ENCODE data around the gene TBC1D14.
"Not testable (repeated sequence)": the region's sequence is repeated elsewhere in the genome, so short reads cannot be mapped to it uniquely, and the experiment has no call there.

TBC1D14 gene

GRCh38 chr4:7073059-7073458 lies 163.4 kb downstream of the TBC1D14 start:
- Mint-ChIP-seq H3K4me1 (ENCODE audit: low read depth) (peaks cover 13% of the 10 kb centered on the region), H3K36me3 (ENCODE audit: low read depth) (peaks cover under 1% of the 10 kb centered on the region), H3K9me3 (no peaks in the 10 kb centered on the region), H3K27ac (no peak overlapping the region), H3K27me3 (ENCODE audit: low read depth) (peaks cover 19% of the 10 kb centered on the region), H3K4me3 (no peak overlapping the region)

GRCh38 chr4:7073526-7074390 lies 164.1 kb downstream of the TBC1D14 start:
- H3K4me3 Mint-ChIP-seq = no peak overlapping the region
- no peaks in the 10 kb centered on the region for H3K9me3 Mint-ChIP-seq
- no peak overlapping the region for H3K27ac Mint-ChIP-seq
- no peaks in the 10 kb centered on the region for H3K36me3 Mint-ChIP-seq (ENCODE audit: low read depth)
- H3K27me3 Mint-ChIP-seq (ENCODE audit: low read depth) = peaks cover 19% of the 10 kb centered on the region
- peaks cover 8% of the 10 kb centered on the region for H3K4me1 Mint-ChIP-seq (ENCODE audit: low read depth)

GRCh38 chr4:7074426-7074825 lies 164.8 kb downstream of the TBC1D14 start:
- Mint-ChIP-seq H3K9me3 (no peaks in the 10 kb centered on the region), H3K27ac (no peak overlapping the region), H3K27me3 (ENCODE audit: low read depth) (peaks cover 23% of the 10 kb centered on the region), H3K4me3 (no peak overlapping the region), H3K36me3 (ENCODE audit: low read depth) (no peaks in the 10 kb centered on the region), H3K4me1 (ENCODE audit: low read depth) (peaks cover 6% of the 10 kb centered on the region)

GRCh38 chr4:7075962-7076695 lies 166.5 kb downstream of the TBC1D14 start:
- Mint-ChIP-seq H3K4me1 (ENCODE audit: low read depth) (no peaks in the 10 kb centered on the region), H3K36me3 (ENCODE audit: low read depth) (no peaks in the 10 kb centered on the region), H3K27me3 (ENCODE audit: low read depth) (peaks cover 34% of the 10 kb centered on the region), H3K4me3 (no peak overlapping the region), H3K27ac (no peak overlapping the region), H3K9me3 (no peaks in the 10 kb centered on the region)

- Mint-ChIP-seq H3K36me3 (ENCODE audit: low read depth) (no peaks in the 10 kb centered on the region), H3K4me3 (no peak overlapping the region), H3K4me1 (ENCODE audit: low read depth) (no peaks in the 10 kb centered on the region), H3K27me3 (ENCODE audit: low read depth) (peaks cover 34% of the 10 kb centered on the region), H3K9me3 (no peaks in the 10 kb centered on the region), H3K27ac (no peak overlapping the region)
Observed at GRCh38 chr4:7076696-7077082, 167.1 kb downstream of the TBC1D14 start.

GRCh38 chr4:7077371-7077770 lies 167.7 kb downstream of the TBC1D14 start:
- H3K9me3 Mint-ChIP-seq = no peaks in the 10 kb centered on the region
- no peaks in the 10 kb centered on the region for H3K36me3 Mint-ChIP-seq (ENCODE audit: low read depth)

GRCh38 chr4:7078025-7078424 lies 168.4 kb downstream of the TBC1D14 start:
- H3K36me3 Mint-ChIP-seq (ENCODE audit: low read depth) = no peaks in the 10 kb centered on the region
- peaks cover 34% of the 10 kb centered on the region for H3K27me3 Mint-ChIP-seq (ENCODE audit: low read depth)
- no peaks in the 10 kb centered on the region for H3K9me3 Mint-ChIP-seq
- H3K27ac Mint-ChIP-seq = no peak overlapping the region
- no peak overlapping the region for H3K4me3 Mint-ChIP-seq
- peaks cover 2% of the 10 kb centered on the region for H3K4me1 Mint-ChIP-seq (ENCODE audit: low read depth)

More at GRCh38 chr4:7077371-7077770, 167.7 kb downstream of the TBC1D14 start:
- Mint-ChIP-seq H3K4me3 (no peak overlapping the region), H3K27ac (no peak overlapping the region), H3K4me1 (ENCODE audit: low read depth) (peaks cover 2% of the 10 kb centered on the region), H3K27me3 (ENCODE audit: low read depth) (peaks cover 32% of the 10 kb centered on the region)

- peaks cover 48% of the 10 kb centered on the region for H3K27me3 Mint-ChIP-seq (ENCODE audit: low read depth)
- not testable (repeated sequence) for H3K4me1 Mint-ChIP-seq (ENCODE audit: low read depth); H3K27ac Mint-ChIP-seq; H3K36me3 Mint-ChIP-seq (ENCODE audit: low read depth); H3K4me3 Mint-ChIP-seq; H3K9me3 Mint-ChIP-seq
Observed at GRCh38 chr4:7079483-7079882, 169.9 kb downstream of the TBC1D14 start.

- not testable (repeated sequence) for H3K4me3 Mint-ChIP-seq; H3K36me3 Mint-ChIP-seq (ENCODE audit: low read depth); H3K27ac Mint-ChIP-seq; H3K4me1 Mint-ChIP-seq (ENCODE audit: low read depth); H3K9me3 Mint-ChIP-seq
- peaks cover 52% of the 10 kb centered on the region for H3K27me3 Mint-ChIP-seq (ENCODE audit: low read depth)
Observed at GRCh38 chr4:7079909-7080308, 170.3 kb downstream of the TBC1D14 start.
